Calu3 (cell line): ENCODE measurements around the gene PLEKHA5. TPM values are rescaled to one million over a fixed set of nuclear protein-coding genes. Genes with fewer than 3 reads are reported as not detected.

Experiments used
- BruUV-seq: library from RNA; stranded (reverse); fragments of 400-500 nt; replicated peaks from 2 replicates; lab custom pipeline; 2021; lab: Mats Ljungman, UMichigan
- CTCF ChIA-PET: fragments of 300-600 bp; sonication (Branson Sonifier 250); formaldehyde crosslinking; loops from one replicate; lab custom pipeline; 2022; ENCODE audit warnings: antibody characterized with exemption; lab: Charles Lee
- DNase-seq: peaks from one replicate; pipeline ENCODE4 v3.0.0; 2022
- H3K27ac Mint-ChIP-seq: one replicate; pipeline ENCODE4 v1.8.0; 2022; ENCODE audit warnings: mixed read lengths; ENCODE audit not compliant: unreplicated experiment
- H3K27me3 Mint-ChIP-seq: one replicate; pipeline ENCODE4 v1.8.0; 2022; ENCODE audit warnings: mixed read lengths; ENCODE audit not compliant: unreplicated experiment
- H3K36me3 Mint-ChIP-seq: one replicate; pipeline ENCODE4 v1.8.0; 2022; ENCODE audit warnings: mild to moderate bottlenecking, moderate library complexity, mixed read lengths; ENCODE audit not compliant: insufficient read depth, unreplicated experiment
- H3K4me1 Mint-ChIP-seq: one replicate; pipeline ENCODE4 v1.8.0; 2022; ENCODE audit warnings: mild to moderate bottlenecking, low read depth, mixed read lengths; ENCODE audit not compliant: unreplicated experiment
- H3K4me3 Mint-ChIP-seq: one replicate; pipeline ENCODE4 v1.8.0; 2022; ENCODE audit warnings: mild to moderate bottlenecking, low read depth, moderate library complexity, mixed read lengths; ENCODE audit not compliant: unreplicated experiment
- H3K9me3 Mint-ChIP-seq: one replicate; pipeline ENCODE4 v1.8.0; 2022; ENCODE audit warnings: low read depth, mixed read lengths; ENCODE audit not compliant: unreplicated experiment
- intact Hi-C: fragments of 100-400 bp; cut with micrococcal nuclease; formaldehyde crosslinking; loops from one replicate; pipeline ENCODE4 v1.10.0; 2022; ENCODE audit not compliant: unreplicated experiment
- total RNA-seq: library from RNA; stranded (reverse); gene quantifications from 2 replicates; pipeline ENCODE4 v1.2.3, GENCODE V29; 2022
- TF ChIP-seq, protein P1 (sequence below): fragments of 200-600 bp; IDR thresholded peaks from one replicate; pipeline ENCODE4 v1.8.0; 2022; ENCODE audit warnings: antibody characterized with exemption; ENCODE audit not compliant: unreplicated experiment

The PLEKHA5 gene
- total RNA-seq, 1 experiment from 2014 or later = 57.9 TPM

- no peaks in the 10 kb centered on the region for H3K4me1 Mint-ChIP-seq
- TF ChIP-seq, protein P1, sequence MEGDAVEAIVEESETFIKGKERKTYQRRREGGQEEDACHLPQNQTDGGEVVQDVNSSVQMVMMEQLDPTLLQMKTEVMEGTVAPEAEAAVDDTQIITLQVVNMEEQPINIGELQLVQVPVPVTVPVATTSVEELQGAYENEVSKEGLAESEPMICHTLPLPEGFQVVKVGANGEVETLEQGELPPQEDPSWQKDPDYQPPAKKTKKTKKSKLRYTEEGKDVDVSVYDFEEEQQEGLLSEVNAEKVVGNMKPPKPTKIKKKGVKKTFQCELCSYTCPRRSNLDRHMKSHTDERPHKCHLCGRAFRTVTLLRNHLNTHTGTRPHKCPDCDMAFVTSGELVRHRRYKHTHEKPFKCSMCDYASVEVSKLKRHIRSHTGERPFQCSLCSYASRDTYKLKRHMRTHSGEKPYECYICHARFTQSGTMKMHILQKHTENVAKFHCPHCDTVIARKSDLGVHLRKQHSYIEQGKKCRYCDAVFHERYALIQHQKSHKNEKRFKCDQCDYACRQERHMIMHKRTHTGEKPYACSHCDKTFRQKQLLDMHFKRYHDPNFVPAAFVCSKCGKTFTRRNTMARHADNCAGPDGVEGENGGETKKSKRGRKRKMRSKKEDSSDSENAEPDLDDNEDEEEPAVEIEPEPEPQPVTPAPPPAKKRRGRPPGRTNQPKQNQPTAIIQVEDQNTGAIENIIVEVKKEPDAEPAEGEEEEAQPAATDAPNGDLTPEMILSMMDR = no peak
- CTCF ChIA-PET = no interaction called here
- H3K9me3 Mint-ChIP-seq = no peaks in the 10 kb centered on the region
- no TSS peak for BruUV-seq
- no peak for DNase-seq
- intact Hi-C loops = no loop called here
- no peak overlapping the region for H3K4me3 Mint-ChIP-seq
- H3K36me3 Mint-ChIP-seq = no peaks in the 10 kb centered on the region
- no peaks in the 10 kb centered on the region for H3K27me3 Mint-ChIP-seq
- no peak overlapping the region for H3K27ac Mint-ChIP-seq
Measured at GRCh38 chr12:19177754-19178153, 48.2 kb downstream of the PLEKHA5 start.

DNA sequence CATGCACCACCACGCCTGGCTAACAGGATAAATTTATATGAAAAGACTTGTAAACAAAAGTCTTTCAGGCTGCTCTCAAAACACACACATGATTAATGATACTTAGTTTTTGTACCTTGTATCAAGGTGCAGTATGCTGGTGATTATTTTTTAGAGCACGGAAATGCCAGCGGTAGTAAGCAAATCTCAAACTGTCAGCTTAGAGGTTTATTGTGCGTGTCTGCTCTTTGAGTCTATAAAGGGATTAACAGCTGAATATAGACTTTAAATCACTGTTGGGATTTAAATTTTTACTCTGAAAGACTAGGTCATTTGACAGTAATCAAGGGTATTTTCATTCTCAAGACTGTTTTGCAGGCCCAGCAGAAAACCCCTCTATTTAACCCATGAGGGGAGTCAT is 50.5 kb downstream of the PLEKHA5 start:
- DNase-seq = no peak
- no peaks in the 10 kb centered on the region for H3K9me3 Mint-ChIP-seq
- H3K36me3 Mint-ChIP-seq = no peaks in the 10 kb centered on the region
- CTCF ChIA-PET = no interaction called here
- H3K27ac Mint-ChIP-seq = no peak overlapping the region
- TF ChIP-seq, protein P1 = no peak
- no peak overlapping the region for H3K4me3 Mint-ChIP-seq
- peaks cover 10% of the 10 kb centered on the region for H3K4me1 Mint-ChIP-seq
- no peaks in the 10 kb centered on the region for H3K27me3 Mint-ChIP-seq
- intact Hi-C loops = no loop called here
- no TSS peak for BruUV-seq

GRCh38 chr12:19181666-19182426 is 52.3 kb downstream of the PLEKHA5 start:
- CTCF ChIA-PET = interaction anchor here (0.6 kb wide), 1 partner anchor 41 kb away, joined by 3 read pairs; no protein-coding TSS in a partner anchor
- DNase-seq = no peak
- no peaks in the 10 kb centered on the region for H3K9me3 Mint-ChIP-seq
- H3K36me3 Mint-ChIP-seq = no peaks in the 10 kb centered on the region
- H3K27me3 Mint-ChIP-seq = no peaks in the 10 kb centered on the region
- intact Hi-C loops = no loop called here
- no peak overlapping the region for H3K4me3 Mint-ChIP-seq
- TF ChIP-seq, protein P1 = no peak
- peaks cover 26% of the 10 kb centered on the region for H3K4me1 Mint-ChIP-seq
- BruUV-seq = no TSS peak
- H3K27ac Mint-ChIP-seq = no peak overlapping the region

GRCh38 chr12:19183121-19183838 is 53.7 kb downstream of the PLEKHA5 start:
- no peaks in the 10 kb centered on the region for H3K27me3 Mint-ChIP-seq
- TF ChIP-seq, protein P1 = no peak
- H3K36me3 Mint-ChIP-seq = no peaks in the 10 kb centered on the region
- H3K27ac Mint-ChIP-seq = no peak overlapping the region
- CTCF ChIA-PET = interaction anchor here (0.6 kb wide), 2 partner anchors 12 to 360 kb away, joined by 3 to 5 read pairs; no protein-coding TSS in a partner anchor
- DNase-seq = no peak
- no peaks in the 10 kb centered on the region for H3K9me3 Mint-ChIP-seq
- intact Hi-C loops = no loop called here
- no TSS peak for BruUV-seq
- peaks cover 37% of the 10 kb centered on the region for H3K4me1 Mint-ChIP-seq
- no peak overlapping the region for H3K4me3 Mint-ChIP-seq
